ENCODE results near the gene CDK8. TPM values are rescaled to one million over a fixed set of nuclear protein-coding genes. Genes with fewer than 3 reads are reported as not detected.
A peak's percentile ranks its signal among the peaks of the same experiment; 100 is the strongest.

Gene CDK8
- total and polyA plus RNA-seq, 10 of the 15 experiments (the other 5 are each of a cell fraction or from before 2014, with no cell fraction given) = 8.6 to 23.5 (median 12.5) TPM

DNA sequence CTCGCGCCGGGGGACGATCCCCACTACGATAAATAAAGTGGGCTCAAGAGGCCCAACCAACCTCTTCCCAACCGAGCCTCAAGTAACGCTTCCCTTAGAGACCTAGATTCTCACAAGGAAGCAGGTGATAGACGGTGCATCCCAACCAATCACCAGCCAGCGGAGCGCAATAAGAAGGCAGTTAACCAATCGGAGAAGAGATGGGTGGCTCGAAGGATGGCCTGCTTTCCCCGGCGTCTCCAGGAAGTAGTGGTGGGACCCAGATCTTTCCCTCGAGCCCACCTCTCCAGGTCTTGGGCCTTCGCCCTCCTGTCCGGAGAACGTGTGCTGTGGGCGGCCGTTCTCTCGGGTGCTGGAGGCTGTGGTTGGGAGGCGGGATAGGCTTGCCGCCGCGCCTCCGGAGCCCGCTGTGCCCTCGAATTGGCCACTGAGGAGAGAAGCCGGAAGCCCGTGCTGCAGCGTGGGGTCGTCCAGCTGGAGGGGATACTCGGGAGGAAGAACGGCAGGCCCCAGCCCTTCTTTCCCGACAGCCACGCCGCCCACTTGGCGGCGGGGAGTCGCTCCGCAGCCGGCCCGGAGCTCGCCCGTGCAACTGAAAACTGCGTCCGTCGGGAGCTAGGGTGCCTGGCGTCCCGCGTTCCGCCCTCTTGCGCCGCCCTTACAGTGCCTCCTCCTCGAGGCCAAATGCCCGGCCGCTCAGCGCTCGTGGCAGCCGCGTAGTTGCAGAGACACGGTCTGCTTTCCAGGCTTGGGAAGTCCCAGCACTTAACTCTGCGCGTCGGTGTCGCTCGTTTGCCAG lies 32.0 kb upstream of the CDK8 start, which contains the start of gene RNF6 (continued):
- TF ChIP-seq ETV6 (conservative IDR thresholded peaks at IDR 0.05 in 1 of 2, IDR thresholded peaks at IDR 0.05 in 1 of 2; ENCODE audit: borderline replicate concordance in 1 of 2, low read depth in 1 of 2) = peak in 1 of 2 experiments; percentile 41; a peak in 1 of 4 replicates
- TF ChIP-seq, protein P1, sequence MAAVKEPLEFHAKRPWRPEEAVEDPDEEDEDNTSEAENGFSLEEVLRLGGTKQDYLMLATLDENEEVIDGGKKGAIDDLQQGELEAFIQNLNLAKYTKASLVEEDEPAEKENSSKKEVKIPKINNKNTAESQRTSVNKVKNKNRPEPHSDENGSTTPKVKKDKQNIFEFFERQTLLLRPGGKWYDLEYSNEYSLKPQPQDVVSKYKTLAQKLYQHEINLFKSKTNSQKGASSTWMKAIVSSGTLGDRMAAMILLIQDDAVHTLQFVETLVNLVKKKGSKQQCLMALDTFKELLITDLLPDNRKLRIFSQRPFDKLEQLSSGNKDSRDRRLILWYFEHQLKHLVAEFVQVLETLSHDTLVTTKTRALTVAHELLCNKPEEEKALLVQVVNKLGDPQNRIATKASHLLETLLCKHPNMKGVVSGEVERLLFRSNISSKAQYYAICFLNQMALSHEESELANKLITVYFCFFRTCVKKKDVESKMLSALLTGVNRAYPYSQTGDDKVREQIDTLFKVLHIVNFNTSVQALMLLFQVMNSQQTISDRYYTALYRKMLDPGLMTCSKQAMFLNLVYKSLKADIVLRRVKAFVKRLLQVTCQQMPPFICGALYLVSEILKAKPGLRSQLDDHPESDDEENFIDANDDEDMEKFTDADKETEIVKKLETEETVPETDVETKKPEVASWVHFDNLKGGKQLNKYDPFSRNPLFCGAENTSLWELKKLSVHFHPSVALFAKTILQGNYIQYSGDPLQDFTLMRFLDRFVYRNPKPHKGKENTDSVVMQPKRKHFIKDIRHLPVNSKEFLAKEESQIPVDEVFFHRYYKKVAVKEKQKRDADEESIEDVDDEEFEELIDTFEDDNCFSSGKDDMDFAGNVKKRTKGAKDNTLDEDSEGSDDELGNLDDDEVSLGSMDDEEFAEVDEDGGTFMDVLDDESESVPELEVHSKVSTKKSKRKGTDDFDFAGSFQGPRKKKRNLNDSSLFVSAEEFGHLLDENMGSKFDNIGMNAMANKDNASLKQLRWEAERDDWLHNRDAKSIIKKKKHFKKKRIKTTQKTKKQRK (IDR thresholded peaks at IDR 0.05; ENCODE audit: low read depth, low read length) = no peak
- TF ChIP-seq, protein P2, sequence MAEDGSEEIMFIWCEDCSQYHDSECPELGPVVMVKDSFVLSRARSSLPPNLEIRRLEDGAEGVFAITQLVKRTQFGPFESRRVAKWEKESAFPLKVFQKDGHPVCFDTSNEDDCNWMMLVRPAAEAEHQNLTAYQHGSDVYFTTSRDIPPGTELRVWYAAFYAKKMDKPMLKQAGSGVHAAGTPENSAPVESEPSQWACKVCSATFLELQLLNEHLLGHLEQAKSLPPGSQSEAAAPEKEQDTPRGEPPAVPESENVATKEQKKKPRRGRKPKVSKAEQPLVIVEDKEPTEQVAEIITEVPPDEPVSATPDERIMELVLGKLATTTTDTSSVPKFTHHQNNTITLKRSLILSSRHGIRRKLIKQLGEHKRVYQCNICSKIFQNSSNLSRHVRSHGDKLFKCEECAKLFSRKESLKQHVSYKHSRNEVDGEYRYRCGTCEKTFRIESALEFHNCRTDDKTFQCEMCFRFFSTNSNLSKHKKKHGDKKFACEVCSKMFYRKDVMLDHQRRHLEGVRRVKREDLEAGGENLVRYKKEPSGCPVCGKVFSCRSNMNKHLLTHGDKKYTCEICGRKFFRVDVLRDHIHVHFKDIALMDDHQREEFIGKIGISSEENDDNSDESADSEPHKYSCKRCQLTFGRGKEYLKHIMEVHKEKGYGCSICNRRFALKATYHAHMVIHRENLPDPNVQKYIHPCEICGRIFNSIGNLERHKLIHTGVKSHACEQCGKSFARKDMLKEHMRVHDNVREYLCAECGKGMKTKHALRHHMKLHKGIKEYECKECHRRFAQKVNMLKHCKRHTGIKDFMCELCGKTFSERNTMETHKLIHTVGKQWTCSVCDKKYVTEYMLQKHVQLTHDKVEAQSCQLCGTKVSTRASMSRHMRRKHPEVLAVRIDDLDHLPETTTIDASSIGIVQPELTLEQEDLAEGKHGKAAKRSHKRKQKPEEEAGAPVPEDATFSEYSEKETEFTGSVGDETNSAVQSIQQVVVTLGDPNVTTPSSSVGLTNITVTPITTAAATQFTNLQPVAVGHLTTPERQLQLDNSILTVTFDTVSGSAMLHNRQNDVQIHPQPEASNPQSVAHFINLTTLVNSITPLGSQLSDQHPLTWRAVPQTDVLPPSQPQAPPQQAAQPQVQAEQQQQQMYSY (CRISPR knock-in tag; IDR thresholded peaks at IDR 0.05) = no peak
- TF ChIP-seq RB1 (IDR thresholded peaks at IDR 0.05; ENCODE audit: borderline replicate concordance) = peak; percentile 79; the same call in 1 of the 2 replicates
- TF ChIP-seq, protein P3, sequence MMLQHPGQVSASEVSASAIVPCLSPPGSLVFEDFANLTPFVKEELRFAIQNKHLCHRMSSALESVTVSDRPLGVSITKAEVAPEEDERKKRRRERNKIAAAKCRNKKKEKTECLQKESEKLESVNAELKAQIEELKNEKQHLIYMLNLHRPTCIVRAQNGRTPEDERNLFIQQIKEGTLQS (IDR thresholded peaks at IDR 0.05; ENCODE audit: borderline replicate concordance, extremely low read depth, low read depth, low read length) = no peak
- TF ChIP-seq, protein P4, sequence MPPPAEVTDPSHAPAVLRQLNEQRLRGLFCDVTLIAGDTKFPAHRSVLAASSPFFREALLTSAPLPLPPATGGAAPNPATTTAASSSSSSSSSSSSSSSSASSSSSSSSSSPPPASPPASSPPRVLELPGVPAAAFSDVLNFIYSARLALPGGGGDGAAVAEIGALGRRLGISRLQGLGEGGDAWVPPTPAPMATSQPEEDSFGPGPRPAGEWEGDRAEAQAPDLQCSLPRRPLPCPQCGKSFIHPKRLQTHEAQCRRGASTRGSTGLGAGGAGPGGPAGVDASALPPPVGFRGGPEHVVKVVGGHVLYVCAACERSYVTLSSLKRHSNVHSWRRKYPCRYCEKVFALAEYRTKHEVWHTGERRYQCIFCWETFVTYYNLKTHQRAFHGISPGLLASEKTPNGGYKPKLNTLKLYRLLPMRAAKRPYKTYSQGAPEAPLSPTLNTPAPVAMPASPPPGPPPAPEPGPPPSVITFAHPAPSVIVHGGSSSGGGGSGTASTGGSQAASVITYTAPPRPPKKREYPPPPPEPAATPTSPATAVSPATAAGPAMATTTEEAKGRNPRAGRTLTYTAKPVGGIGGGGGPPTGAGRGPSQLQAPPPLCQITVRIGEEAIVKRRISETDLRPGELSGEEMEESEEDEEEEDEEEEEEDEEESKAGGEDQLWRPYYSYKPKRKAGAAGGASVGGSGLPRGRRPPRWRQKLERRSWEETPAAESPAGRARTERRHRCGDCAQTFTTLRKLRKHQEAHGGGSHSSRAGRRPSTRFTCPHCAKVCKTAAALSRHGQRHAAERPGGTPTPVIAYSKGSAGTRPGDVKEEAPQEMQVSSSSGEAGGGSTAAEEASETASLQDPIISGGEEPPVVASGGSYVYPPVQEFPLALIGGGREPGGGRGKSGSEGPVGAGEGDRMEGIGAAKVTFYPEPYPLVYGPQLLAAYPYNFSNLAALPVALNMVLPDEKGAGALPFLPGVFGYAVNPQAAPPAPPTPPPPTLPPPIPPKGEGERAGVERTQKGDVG (CRISPR knock-in tag; IDR thresholded peaks at IDR 0.05) = no peak
- TF ChIP-seq, protein P5, sequence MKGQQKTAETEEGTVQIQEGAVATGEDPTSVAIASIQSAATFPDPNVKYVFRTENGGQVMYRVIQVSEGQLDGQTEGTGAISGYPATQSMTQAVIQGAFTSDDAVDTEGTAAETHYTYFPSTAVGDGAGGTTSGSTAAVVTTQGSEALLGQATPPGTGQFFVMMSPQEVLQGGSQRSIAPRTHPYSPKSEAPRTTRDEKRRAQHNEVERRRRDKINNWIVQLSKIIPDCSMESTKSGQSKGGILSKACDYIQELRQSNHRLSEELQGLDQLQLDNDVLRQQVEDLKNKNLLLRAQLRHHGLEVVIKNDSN (IDR thresholded peaks at IDR 0.05; ENCODE audit: borderline replicate concordance, extremely low read length, insufficient read depth, low read depth, low read length) = no peak
- TF ChIP-seq ZNF622 (IDR thresholded peaks at IDR 0.05) = no peak
- TF ChIP-seq, protein P6, sequence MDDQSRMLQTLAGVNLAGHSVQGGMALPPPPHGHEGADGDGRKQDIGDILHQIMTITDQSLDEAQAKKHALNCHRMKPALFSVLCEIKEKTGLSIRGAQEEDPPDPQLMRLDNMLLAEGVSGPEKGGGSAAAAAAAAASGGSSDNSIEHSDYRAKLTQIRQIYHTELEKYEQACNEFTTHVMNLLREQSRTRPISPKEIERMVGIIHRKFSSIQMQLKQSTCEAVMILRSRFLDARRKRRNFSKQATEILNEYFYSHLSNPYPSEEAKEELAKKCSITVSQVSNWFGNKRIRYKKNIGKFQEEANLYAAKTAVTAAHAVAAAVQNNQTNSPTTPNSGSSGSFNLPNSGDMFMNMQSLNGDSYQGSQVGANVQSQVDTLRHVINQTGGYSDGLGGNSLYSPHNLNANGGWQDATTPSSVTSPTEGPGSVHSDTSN (IDR thresholded peaks at IDR 0.05; ENCODE audit: insufficient replicate concordance, low read depth, low read length) = peak; percentile 96
- no peak; the same call in 1 of the 2 replicates for TF ChIP-seq FOXM1 (IDR thresholded peaks at IDR 0.05; ENCODE audit: low read depth, low read length)

Data from GM12878 (cell line).